Lung (tissue), 12 donors: ENCODE data around the gene DBN1. TPM values are rescaled to one million over a fixed set of nuclear protein-coding genes. Genes with fewer than 3 reads are reported as not detected.

Experiments
- ATAC-seq: fragments of 200-7000 bp; cut with Tn5 transposase; one replicate; pipeline ENCODE4 v1.9.1; 2020; ENCODE audit warnings: moderate number of reproducible peaks; ENCODE audit not compliant: insufficient read depth, low FRiP score
- DNase-seq, 3 donors: peaks; one replicate each; pipeline ENCODE4 v3.0.0-alpha.2; 2013 to 2017
- H3K27ac ChIP-seq, 2 donors: one replicate each; pipeline ENCODE4 v1.5.1; 2013; ENCODE audit warnings: mild to moderate bottlenecking in 2 of 2, moderate library complexity in 2 of 2, control low read depth in 1 of 2, inconsistent platforms in 1 of 2, low read depth in 1 of 2, low read length in 1 of 2
- H3K27me3 ChIP-seq, 3 donors: one replicate each; pipeline ENCODE4 v1.5.1; 2013; ENCODE audit warnings: low read length in 2 of 3; ENCODE audit not compliant: control insufficient read depth in 3 of 3, insufficient read depth in 3 of 3
- H3K36me3 ChIP-seq, 4 donors: one replicate each; pipeline ENCODE4 v1.5.1; 2013; ENCODE audit warnings: low read length in 4 of 4, mild to moderate bottlenecking in 1 of 4, moderate library complexity in 1 of 4; ENCODE audit not compliant: control insufficient read depth in 4 of 4, insufficient read depth in 4 of 4
- H3K4me1 ChIP-seq, 5 donors: one replicate each; pipeline ENCODE4 v1.5.1; 2013; ENCODE audit warnings: low read length in 5 of 5, mild to moderate bottlenecking in 2 of 5, moderate library complexity in 1 of 5; ENCODE audit not compliant: control insufficient read depth in 5 of 5, insufficient read depth in 5 of 5
- H3K4me3 ChIP-seq: one replicate; pipeline ENCODE4 v1.5.1; 2013; ENCODE audit warnings: mild to moderate bottlenecking, control low read depth, moderate library complexity
- H3K9ac ChIP-seq, 2 donors: one replicate each; pipeline ENCODE4 v1.5.1; 2013; ENCODE audit warnings: low read length in 2 of 2, control low read depth in 1 of 2; ENCODE audit not compliant: insufficient read depth in 1 of 2
- H3K9me3 ChIP-seq, 4 donors: one replicate each; pipeline ENCODE4 v1.5.1; 2013; ENCODE audit warnings: low read length in 3 of 4, mild to moderate bottlenecking in 1 of 4, moderate library complexity in 1 of 4; ENCODE audit not compliant: control insufficient read depth in 4 of 4, insufficient read depth in 3 of 4
- CTCF ChIP-seq: IDR thresholded peaks from 2 replicates; pipeline ENCODE4 v1.5.1; 2012; ENCODE audit warnings: mild to moderate bottlenecking; ENCODE audit errors: control extremely low read depth, extremely low read depth
- WGBS, 2 donors: extraction: QIAGEN DNeasy Blood & Tissue Kit; methylation state at CpG; one replicate each; pipeline ENCODE4 v1.1.7; 2013; 5-methylcytosine and 5-hydroxymethylcytosine counted together
- polyA plus RNA-seq, 2 donors: library from polyadenylated mRNA; stranded (reverse); fragments of 200-250 nt; gene quantifications; one replicate each; pipeline ENCODE4 v1.2.1, GENCODE V29; 2013
- total RNA-seq, 2 donors: library from RNA; depleted of rRNA in 1 of 2; stranded (reverse); fragments of >200 nt in 1 of 2; gene quantifications; one replicate each; pipeline ENCODE4 v1.2.1, GENCODE V29; 2014 to 2021
- donor health status: control.
- donor health status: control.
- donor health status: Bipolar disorder and iron deficiency.
- donor health status: healthy.
- donor health status: DM: yes; HTN: yes; CAD: no.

Gene DBN1
- total and polyA plus RNA-seq, 4 donors = 18.7 to 38.3 (median 30.3) TPM

GRCh38 chr5:177426566-177427210 lies 46.7 kb downstream of the DBN1 start, which contains the start of gene GRK6:
Gene GRK6, plus strand, starts transcription at chr5:177426676. Its CDS starts 170 bp downstream, at chr5:177426846.
- H3K4me3 ChIP-seq = peak within 1 kb of the TSS; percentile 75
- H3K36me3 ChIP-seq = peaks cover 0 to 13% (median 3%) of the 10 kb centered on the region in 4 donors
- 1% methylated on average over 59 to 82 of the region's 82 CpGs for WGBS, 2 donors
- H3K9ac ChIP-seq = peak within 1 kb of the TSS; percentile 85 to 92
- H3K27ac ChIP-seq = peak within 1 kb of the TSS; percentile 91 to 96
- DNase-seq (peak in 2 of 3 donors; percentile 45 to 46), ATAC-seq (no peak)
- H3K27me3 ChIP-seq = no peaks in the 10 kb centered on the region
- no peaks in the 10 kb centered on the region for H3K9me3 ChIP-seq
- TF ChIP-seq CTCF = no peak
- peaks cover 0 to 31% (median 12%) of the 10 kb centered on the region in 5 donors for H3K4me1 ChIP-seq

DNA sequence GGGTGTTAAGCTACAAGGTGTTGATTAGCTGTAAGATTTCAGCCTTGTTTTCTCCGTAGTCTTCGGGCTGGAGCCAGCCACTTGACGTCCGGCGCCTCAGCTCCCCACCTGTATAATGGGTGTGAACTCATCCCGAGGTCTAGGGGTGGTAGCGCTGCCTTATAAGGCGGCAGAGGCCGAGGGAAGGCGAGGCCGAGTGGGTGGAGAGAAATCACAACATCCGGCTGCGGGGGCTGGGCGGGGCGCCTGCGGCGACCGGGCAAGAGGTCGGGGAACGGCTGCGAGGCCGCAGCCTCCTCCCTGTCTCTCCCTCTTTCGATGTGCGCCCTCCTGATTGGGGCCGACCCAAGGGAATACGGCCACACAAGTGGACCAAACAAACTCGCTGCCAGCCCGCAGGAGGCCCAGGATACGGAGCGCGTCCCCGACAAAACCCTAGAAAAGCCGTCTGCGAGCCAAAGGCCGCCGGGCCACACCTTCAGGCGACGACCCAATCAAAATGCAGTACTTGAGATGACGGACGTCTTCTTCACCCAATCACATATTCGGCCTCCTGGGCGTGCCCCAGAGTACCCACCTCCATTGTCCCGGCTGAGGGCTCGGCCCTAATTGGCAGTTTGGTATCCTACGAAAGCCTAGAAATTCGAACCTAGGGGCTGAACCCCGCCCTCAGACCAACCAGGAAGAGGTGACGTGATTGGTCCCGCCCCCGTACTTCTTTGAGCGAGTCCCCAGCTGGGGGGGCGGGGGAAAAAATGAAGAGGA lies 47.5 kb downstream of the DBN1 start:
- peaks cover 0 to 31% (median 12%) of the 10 kb centered on the region in 5 donors for H3K4me1 ChIP-seq
- 0% methylated on average over 49 to 52 of the region's 52 CpGs for WGBS, 2 donors
- peak overlapping the region in 1 of 2 donors; percentile 84 for H3K9ac ChIP-seq

GRCh38 chr5:177425196-177425800 lies 48.1 kb downstream of the DBN1 start:
- peak overlapping the region in 1 of 2 donors; percentile 84 for H3K9ac ChIP-seq
- no peak for TF ChIP-seq CTCF
- no peaks in the 10 kb centered on the region for H3K27me3 ChIP-seq
- no peak for ATAC-seq
- 41 to 42% methylated on average over 13 of the region's 13 CpGs for WGBS, 2 donors
- H3K9me3 ChIP-seq = no peaks in the 10 kb centered on the region
- H3K27ac ChIP-seq = peak overlapping the region; percentile 91 to 96
- H3K4me1 ChIP-seq = peaks cover 0 to 31% (median 12%) of the 10 kb centered on the region in 5 donors
- peaks cover 0 to under 1% (median 0%) of the 10 kb centered on the region in 4 donors for H3K36me3 ChIP-seq
- DNase-seq = no peak
- no peak overlapping the region for H3K4me3 ChIP-seq

More for the DNA sequence above, 47.5 kb downstream of the DBN1 start:
- H3K27ac ChIP-seq = peak overlapping the region; percentile 91 to 96
- no peaks in the 10 kb centered on the region for H3K9me3 ChIP-seq
- no peaks in the 10 kb centered on the region for H3K27me3 ChIP-seq
- peak overlapping the region; percentile 41 for H3K4me3 ChIP-seq
- ATAC-seq (peak; percentile 94), DNase-seq (peak; percentile 100)
- peaks cover 0 to 7% (median 1%) of the 10 kb centered on the region in 4 donors for H3K36me3 ChIP-seq
- no peak for TF ChIP-seq CTCF
